ENCODE data around the gene LIF.

DNA sequence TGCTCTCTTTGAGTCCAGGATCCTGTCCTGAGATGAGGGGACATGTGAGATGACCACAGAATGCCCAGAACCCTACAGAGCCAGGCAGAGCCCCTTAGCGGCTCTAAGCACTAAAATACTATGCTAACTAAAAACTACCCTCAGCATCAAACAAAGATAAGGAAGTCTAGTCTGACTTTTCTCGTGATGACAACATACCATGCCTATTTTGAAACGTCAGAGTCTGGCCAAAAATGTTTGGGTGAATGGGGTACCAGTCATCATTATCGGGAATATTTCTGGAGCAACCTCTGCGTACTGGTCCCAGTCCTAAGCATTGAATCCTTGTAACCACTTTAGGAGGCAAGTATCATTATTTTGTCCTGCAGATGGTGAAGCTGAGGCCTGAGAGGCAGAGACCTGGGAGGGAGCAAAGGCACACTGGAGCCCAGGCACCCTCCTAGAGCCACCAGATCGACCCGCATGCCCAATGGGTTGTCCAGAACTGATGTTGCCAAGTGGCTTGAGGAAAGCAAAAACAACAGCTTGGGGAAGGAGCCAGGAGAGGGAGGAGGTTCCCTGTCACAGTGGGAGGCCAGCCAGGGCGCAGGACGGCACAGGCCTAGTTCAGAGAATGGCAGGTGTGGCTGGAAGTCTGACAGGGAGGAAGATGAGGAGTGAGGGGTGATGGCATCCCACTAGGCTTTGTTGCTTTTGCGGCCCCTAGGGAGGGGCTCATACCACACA lies 27.3 kb upstream of the LIF start:
- TF ChIP-seq, protein P1, sequence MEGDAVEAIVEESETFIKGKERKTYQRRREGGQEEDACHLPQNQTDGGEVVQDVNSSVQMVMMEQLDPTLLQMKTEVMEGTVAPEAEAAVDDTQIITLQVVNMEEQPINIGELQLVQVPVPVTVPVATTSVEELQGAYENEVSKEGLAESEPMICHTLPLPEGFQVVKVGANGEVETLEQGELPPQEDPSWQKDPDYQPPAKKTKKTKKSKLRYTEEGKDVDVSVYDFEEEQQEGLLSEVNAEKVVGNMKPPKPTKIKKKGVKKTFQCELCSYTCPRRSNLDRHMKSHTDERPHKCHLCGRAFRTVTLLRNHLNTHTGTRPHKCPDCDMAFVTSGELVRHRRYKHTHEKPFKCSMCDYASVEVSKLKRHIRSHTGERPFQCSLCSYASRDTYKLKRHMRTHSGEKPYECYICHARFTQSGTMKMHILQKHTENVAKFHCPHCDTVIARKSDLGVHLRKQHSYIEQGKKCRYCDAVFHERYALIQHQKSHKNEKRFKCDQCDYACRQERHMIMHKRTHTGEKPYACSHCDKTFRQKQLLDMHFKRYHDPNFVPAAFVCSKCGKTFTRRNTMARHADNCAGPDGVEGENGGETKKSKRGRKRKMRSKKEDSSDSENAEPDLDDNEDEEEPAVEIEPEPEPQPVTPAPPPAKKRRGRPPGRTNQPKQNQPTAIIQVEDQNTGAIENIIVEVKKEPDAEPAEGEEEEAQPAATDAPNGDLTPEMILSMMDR (IDR thresholded peaks at IDR 0.05; ENCODE audit: poor library complexity): no peak
- TF ChIP-seq EZH2 (IDR thresholded peaks at IDR 0.05; ENCODE audit: borderline replicate concordance) (no peak), EZH2phosphoT487 (IDR thresholded peaks at IDR 0.05; ENCODE audit: low read depth, severe bottlenecking, unreplicated experiment) (no peak)
